Loucy (cell line): ENCODE results near the gene SLC25A21.

ENCODE experiments used
- EZH2phosphoT487 ChIP-seq: fragments of 200-600 bp; IDR thresholded peaks from 2 replicates; pipeline ENCODE4 v1.6.1; 2018; ENCODE audit warnings: antibody characterized with exemption, mild to moderate bottlenecking, moderate library complexity, borderline replicate concordance
- TF ChIP-seq, protein P1 (sequence below): fragments of 200-600 bp; sonication (generic); conservative IDR thresholded peaks from 2 replicates; pipeline ENCODE4 v1.5.1; 2014; ENCODE audit warnings: mild to moderate bottlenecking, antibody characterized with exemption, low read length

DNA sequence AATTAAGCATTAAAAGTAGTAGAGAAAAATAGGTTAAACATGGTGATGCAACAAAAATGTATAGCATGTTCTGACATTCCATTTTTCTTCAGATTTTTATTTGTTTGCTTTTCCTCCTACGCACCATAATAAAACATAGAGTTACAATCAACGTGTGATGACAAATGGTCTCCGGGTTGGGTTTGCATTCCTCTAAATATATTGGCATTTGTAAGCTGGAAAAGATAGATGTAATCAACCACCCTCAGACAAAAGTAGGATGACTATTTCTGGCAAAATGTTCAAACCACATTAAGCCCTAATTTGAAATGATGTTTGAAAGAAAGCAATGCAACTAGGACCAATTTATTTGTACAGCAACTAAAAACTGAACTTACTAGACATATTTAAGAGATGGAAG is 58.4 kb downstream of the SLC25A21 start:
- TF ChIP-seq, protein P1, sequence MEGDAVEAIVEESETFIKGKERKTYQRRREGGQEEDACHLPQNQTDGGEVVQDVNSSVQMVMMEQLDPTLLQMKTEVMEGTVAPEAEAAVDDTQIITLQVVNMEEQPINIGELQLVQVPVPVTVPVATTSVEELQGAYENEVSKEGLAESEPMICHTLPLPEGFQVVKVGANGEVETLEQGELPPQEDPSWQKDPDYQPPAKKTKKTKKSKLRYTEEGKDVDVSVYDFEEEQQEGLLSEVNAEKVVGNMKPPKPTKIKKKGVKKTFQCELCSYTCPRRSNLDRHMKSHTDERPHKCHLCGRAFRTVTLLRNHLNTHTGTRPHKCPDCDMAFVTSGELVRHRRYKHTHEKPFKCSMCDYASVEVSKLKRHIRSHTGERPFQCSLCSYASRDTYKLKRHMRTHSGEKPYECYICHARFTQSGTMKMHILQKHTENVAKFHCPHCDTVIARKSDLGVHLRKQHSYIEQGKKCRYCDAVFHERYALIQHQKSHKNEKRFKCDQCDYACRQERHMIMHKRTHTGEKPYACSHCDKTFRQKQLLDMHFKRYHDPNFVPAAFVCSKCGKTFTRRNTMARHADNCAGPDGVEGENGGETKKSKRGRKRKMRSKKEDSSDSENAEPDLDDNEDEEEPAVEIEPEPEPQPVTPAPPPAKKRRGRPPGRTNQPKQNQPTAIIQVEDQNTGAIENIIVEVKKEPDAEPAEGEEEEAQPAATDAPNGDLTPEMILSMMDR, result no peak
- TF ChIP-seq EZH2phosphoT487, result no peak
